Endothelial cell of umbilical vein (primary cell): ENCODE data around the gene TCF7. TPM values are rescaled to one million over a fixed set of nuclear protein-coding genes. Genes with fewer than 3 reads are reported as not detected.
"Not testable (repeated sequence)": the region's sequence is repeated elsewhere in the genome, so short reads cannot be mapped to it uniquely, and the experiment has no call there.

Experiments
- BruUV-seq: library from RNA; stranded (reverse); fragments of 400-500 nt; replicated peaks from 2 replicates; lab custom pipeline; 2021; lab: Mats Ljungman, UMichigan
- CTCF ChIA-PET: fragments of 300-600, 350-600 bp; sonication (Branson Sonifier 250); formaldehyde crosslinking; loops from one replicate; lab custom pipeline; 2021; ENCODE audit warnings: antibody characterized with exemption, inconsistent platforms; lab: Charles Lee
- POLR2A ChIA-PET: fragments of 300-600, 350-600 bp; sonication (Branson Sonifier 250); formaldehyde crosslinking; loops from one replicate; lab custom pipeline; 2021; ENCODE audit warnings: antibody characterized with exemption, inconsistent platforms; lab: Charles Lee
- DNase-seq: peaks from one replicate; pipeline ENCODE4 v3.0.0-alpha.2; 2011; ENCODE audit warnings: low read depth, low spot score
- FAIRE-seq: peaks from 2 replicates; lab custom pipeline; 2011; peaks lifted over from hg19 to GRCh38; lab: Jason Lieb, UNC
- H2AFZ ChIP-seq: 2 replicates; pipeline ENCODE4 v1.6.0; 2012; ENCODE audit warnings: low read depth, low read length, control low read depth, inconsistent platforms
- H3K27ac ChIP-seq: 2 replicates; pipeline ENCODE4 v1.5.1; 2011; ENCODE audit warnings: low read depth, mild to moderate bottlenecking, control low read depth, low read length, moderate library complexity; ENCODE audit not compliant: insufficient read depth
- H3K27me3 ChIP-seq, 2 experiments: 2 replicates each; pipeline versions ENCODE4 v1.6.0 to v1.6.1; 2011; ENCODE audit warnings: low read length in 2 of 2, mixed read lengths in 1 of 2; ENCODE audit not compliant: control insufficient read depth in 2 of 2, insufficient read depth in 2 of 2
- H3K36me3 ChIP-seq, 2 experiments: 2 replicates in 1 of 2; 3 replicates in 1 of 2; pipeline ENCODE4 v1.5.1; 2011; ENCODE audit warnings: low read length in 2 of 2, mild to moderate bottlenecking in 1 of 2, moderate library complexity in 1 of 2; ENCODE audit not compliant: control insufficient read depth in 2 of 2, insufficient read depth in 2 of 2; ENCODE audit errors: extremely low read depth in 1 of 2
- H3K4me1 ChIP-seq: 3 replicates; pipeline ENCODE4 v1.5.1; 2011; ENCODE audit warnings: mild to moderate bottlenecking, low read length; ENCODE audit not compliant: control insufficient read depth, insufficient read depth; ENCODE audit errors: extremely low read depth
- H3K4me2 ChIP-seq: 2 replicates; pipeline ENCODE4 v1.6.1; 2011; ENCODE audit warnings: low read length, control low read depth, mixed read lengths; ENCODE audit not compliant: insufficient read depth
- H3K4me3 ChIP-seq, 3 experiments: fragments of 200-600 bp in 1 of 3; sonication (generic), shearing (Covaris generic) in 1 of 3; replicated peaks in 1 of 3; 2 replicates each; pipeline ENCODE4 v1.5.1; 2011 to 2016; ENCODE audit warnings: control low read depth in 3 of 3, low read length in 3 of 3, mild to moderate bottlenecking in 2 of 3, inconsistent platforms in 1 of 3, low read depth in 1 of 3, moderate library complexity in 1 of 3; ENCODE audit not compliant: insufficient read depth in 1 of 3
- H3K79me2 ChIP-seq: 2 replicates; pipeline ENCODE4 v1.6.0; 2012; ENCODE audit warnings: low read length, inconsistent platforms; ENCODE audit not compliant: control insufficient read depth, insufficient read depth
- H3K9ac ChIP-seq: replicated peaks from 2 replicates; pipeline ENCODE3; 2011; ENCODE audit warnings: low read length, control low read depth; ENCODE audit not compliant: insufficient read depth; ENCODE audit errors: extremely low read depth
- H3K9me1 ChIP-seq: replicated peaks from 3 replicates; pipeline ENCODE4 v1.6.0; 2011; ENCODE audit warnings: mild to moderate bottlenecking, low read length; ENCODE audit not compliant: control insufficient read depth, insufficient read depth; ENCODE audit errors: extremely low read depth
- H3K9me3 ChIP-seq: replicated peaks from 2 replicates; pipeline ENCODE4 v1.5.1; 2012; ENCODE audit warnings: low read length, inconsistent platforms; ENCODE audit not compliant: control insufficient read depth, insufficient read depth
- H4K20me1 ChIP-seq: replicated peaks from 2 replicates; pipeline ENCODE3; 2011; ENCODE audit warnings: mild to moderate bottlenecking, low read length; ENCODE audit not compliant: control insufficient read depth, insufficient read depth; ENCODE audit errors: extremely low read depth
- GATA2 ChIP-seq: IDR thresholded peaks from 2 replicates; pipeline ENCODE4 v1.7.0; 2011; ENCODE audit warnings: low read depth, mild to moderate bottlenecking, moderate library complexity, mixed read lengths, low read length; ENCODE audit not compliant: insufficient read length, insufficient read depth
- dilution Hi-C: fragments of 300-500 bp; cut with MboI; formaldehyde crosslinking; loops from one replicate; pipeline ENCODE4 v1.15.0; 2019; ENCODE audit warnings: low sequenced_read_pairs; ENCODE audit not compliant: extremely low pct_ligation_motif_present
- intact Hi-C: fragments of 100-400 bp; cut with micrococcal nuclease; formaldehyde crosslinking; loops from one replicate; pipeline ENCODE4 v1.10.0; 2022
- polyA plus RNA-seq, 4 experiments: library from polyadenylated mRNA; depleted of rRNA in 3 of 4; stranded (reverse) in 3 of 4; unstranded in 1 of 4; fragments of >200 nt; gene quantifications; 2 replicates each; pipeline versions ENCODE4 v1.2.1 to v1.2.3, GENCODE V29; 2011 to 2012; ENCODE audit warnings: missing spikeins in 1 of 4
- total RNA-seq: library from RNA; stranded (reverse); gene quantifications from 2 replicates; pipeline ENCODE4 v1.2.3, GENCODE V29; 2021

TCF7 gene
- total and polyA plus RNA-seq, 2 donors (not counting 3 experiments of a cell fraction or from before 2014, with no cell fraction given), result 1.8 to 2.5 TPM

DNA sequence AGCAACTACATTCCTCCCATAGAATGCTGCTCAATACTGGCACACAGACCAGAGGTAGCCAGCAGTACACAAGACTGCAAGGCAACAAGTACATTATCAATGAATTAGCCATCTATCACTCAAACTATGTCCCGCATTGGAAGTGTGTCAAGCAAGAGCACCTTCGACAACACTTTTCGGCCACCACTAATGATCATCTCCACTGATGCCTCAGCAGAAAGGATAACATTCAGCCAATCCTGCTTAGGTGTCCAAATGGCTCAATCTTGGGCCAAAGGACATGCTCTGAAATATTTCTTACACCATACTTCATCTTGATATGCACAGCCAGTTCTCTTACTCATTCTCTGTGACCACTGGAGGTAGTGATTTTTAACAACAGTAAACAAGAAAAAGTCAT, 37.2 kb downstream of the TCF7 start:
- ChIA-PET POLR2A (no interaction called here), CTCF (interaction anchor here (1.6 to 4.9 kb wide), 3 partner anchors 12 to 112 kb away, joined by 5 to 38 read pairs (median 22); no protein-coding TSS in a partner anchor)
- Histone ChIP-seq H3K27me3 (no peaks in the 10 kb centered on the region), H3K4me3 (no peak overlapping the region), H3K9me1 (no peaks in the 10 kb centered on the region), H3K27ac (no peak overlapping the region), H3K79me2 (peaks cover 25% of the 10 kb centered on the region), H3K4me1 (no peaks in the 10 kb centered on the region), H3K9me3 (no peaks in the 10 kb centered on the region), H2AFZ (no peak overlapping the region), H3K36me3 (peaks cover 25 to 26% of the 10 kb centered on the region in 2 experiments), H3K9ac (no peak overlapping the region), H4K20me1 (peaks cover 3% of the 10 kb centered on the region), H3K4me2 (no peak overlapping the region)
- DNase-seq (no peak), FAIRE-seq (no peak)
- BruUV-seq, result no TSS peak
- intact Hi-C loops, result no loop called here
- no peak for TF ChIP-seq GATA2
- dilution Hi-C loops, result no loop called here

- H3K4me1 ChIP-seq, POLR2A ChIA-PET, H3K27me3 ChIP-seq, H3K4me3 ChIP-seq, BruUV-seq, DNase-seq, H3K9me1 ChIP-seq, H3K9me3 ChIP-seq, H3K9ac ChIP-seq, H3K27ac ChIP-seq, H2AFZ ChIP-seq, dilution Hi-C loops, H3K4me2 ChIP-seq, FAIRE-seq, H4K20me1 ChIP-seq, intact Hi-C loops: not testable (repeated sequence)
- Histone ChIP-seq H3K36me3 (peaks cover 22 to 26% of the 10 kb centered on the region in 2 experiments), H3K79me2 (peaks cover 25% of the 10 kb centered on the region)
- CTCF ChIA-PET, result interaction anchor here (1.0 to 4.9 kb wide), 4 partner anchors 9 to 435 kb away, joined by 3 to 38 read pairs (median 14); no protein-coding TSS in a partner anchor
These were observed 37.8 kb downstream of the TCF7 start for GRCh38 chr5:134152173-134152832.
